Panc1 (cell line): ENCODE data around the gene STRN3.

ENCODE experiments used
- POLR2AphosphoS5 ChIP-seq: IDR thresholded peaks from 2 replicates; pipeline ENCODE4 v1.6.1; 2012; ENCODE audit warnings: mild to moderate bottlenecking, low read depth, low read length, moderate library complexity
- TF ChIP-seq, protein P1 (sequence below), 2 experiments: IDR thresholded peaks; 2 replicates each; pipeline ENCODE4 v1.6.1; 2011 to 2012; ENCODE audit warnings: low read depth in 2 of 2, control low read depth in 1 of 2, low read length in 1 of 2, mild to moderate bottlenecking in 1 of 2, moderate library complexity in 1 of 2; ENCODE audit not compliant: insufficient read depth in 1 of 2
- TF ChIP-seq, protein P2 (sequence below): fragments of 450-650 bp; IDR thresholded peaks from 2 replicates; pipeline ENCODE4 v1.5.1; 2017; ENCODE audit warnings: mild to moderate bottlenecking

DNA sequence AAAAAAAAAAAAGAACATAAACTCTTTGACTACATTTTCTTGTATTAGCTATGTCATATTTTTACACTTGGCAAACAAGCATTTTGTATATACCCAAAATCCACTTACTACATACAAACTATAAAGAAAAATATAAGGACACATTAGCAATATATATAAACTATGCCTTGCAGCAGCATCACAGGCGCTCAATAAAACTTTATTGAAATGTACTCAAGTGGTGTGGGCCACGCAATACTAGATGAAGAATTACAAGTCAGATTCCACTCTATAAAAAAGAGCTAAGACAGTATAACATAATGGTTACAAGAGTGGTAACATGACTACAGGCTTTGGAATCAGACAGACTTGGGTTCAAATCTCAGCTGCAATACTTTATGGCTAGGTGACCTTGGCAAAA, 3.8 kb downstream of the STRN3 start:
- TF ChIP-seq POLR2AphosphoS5, result no peak
- TF ChIP-seq, protein P1, sequence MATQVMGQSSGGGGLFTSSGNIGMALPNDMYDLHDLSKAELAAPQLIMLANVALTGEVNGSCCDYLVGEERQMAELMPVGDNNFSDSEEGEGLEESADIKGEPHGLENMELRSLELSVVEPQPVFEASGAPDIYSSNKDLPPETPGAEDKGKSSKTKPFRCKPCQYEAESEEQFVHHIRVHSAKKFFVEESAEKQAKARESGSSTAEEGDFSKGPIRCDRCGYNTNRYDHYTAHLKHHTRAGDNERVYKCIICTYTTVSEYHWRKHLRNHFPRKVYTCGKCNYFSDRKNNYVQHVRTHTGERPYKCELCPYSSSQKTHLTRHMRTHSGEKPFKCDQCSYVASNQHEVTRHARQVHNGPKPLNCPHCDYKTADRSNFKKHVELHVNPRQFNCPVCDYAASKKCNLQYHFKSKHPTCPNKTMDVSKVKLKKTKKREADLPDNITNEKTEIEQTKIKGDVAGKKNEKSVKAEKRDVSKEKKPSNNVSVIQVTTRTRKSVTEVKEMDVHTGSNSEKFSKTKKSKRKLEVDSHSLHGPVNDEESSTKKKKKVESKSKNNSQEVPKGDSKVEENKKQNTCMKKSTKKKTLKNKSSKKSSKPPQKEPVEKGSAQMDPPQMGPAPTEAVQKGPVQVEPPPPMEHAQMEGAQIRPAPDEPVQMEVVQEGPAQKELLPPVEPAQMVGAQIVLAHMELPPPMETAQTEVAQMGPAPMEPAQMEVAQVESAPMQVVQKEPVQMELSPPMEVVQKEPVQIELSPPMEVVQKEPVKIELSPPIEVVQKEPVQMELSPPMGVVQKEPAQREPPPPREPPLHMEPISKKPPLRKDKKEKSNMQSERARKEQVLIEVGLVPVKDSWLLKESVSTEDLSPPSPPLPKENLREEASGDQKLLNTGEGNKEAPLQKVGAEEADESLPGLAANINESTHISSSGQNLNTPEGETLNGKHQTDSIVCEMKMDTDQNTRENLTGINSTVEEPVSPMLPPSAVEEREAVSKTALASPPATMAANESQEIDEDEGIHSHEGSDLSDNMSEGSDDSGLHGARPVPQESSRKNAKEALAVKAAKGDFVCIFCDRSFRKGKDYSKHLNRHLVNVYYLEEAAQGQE (IDR thresholded peaks at IDR 0.05; ENCODE audit: insufficient read depth in 1 of 2, low read depth in 2 of 2, low read length in 1 of 2), result no peak
- TF ChIP-seq, protein P2, sequence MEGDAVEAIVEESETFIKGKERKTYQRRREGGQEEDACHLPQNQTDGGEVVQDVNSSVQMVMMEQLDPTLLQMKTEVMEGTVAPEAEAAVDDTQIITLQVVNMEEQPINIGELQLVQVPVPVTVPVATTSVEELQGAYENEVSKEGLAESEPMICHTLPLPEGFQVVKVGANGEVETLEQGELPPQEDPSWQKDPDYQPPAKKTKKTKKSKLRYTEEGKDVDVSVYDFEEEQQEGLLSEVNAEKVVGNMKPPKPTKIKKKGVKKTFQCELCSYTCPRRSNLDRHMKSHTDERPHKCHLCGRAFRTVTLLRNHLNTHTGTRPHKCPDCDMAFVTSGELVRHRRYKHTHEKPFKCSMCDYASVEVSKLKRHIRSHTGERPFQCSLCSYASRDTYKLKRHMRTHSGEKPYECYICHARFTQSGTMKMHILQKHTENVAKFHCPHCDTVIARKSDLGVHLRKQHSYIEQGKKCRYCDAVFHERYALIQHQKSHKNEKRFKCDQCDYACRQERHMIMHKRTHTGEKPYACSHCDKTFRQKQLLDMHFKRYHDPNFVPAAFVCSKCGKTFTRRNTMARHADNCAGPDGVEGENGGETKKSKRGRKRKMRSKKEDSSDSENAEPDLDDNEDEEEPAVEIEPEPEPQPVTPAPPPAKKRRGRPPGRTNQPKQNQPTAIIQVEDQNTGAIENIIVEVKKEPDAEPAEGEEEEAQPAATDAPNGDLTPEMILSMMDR, result no peak
